ENCODE results near the gene HDDC3.
A peak's percentile ranks its signal among the peaks of the same experiment; 100 is the strongest.
"Not testable (repeated sequence)": the region's sequence is repeated elsewhere in the genome, so short reads cannot be mapped to it uniquely, and the experiment has no call there.

HDDC3 gene

GRCh38 chr15:90934256-90934948 is 2.1 kb upstream of the HDDC3 start:
- DNase-seq (ENCODE audit: low read depth) = peak; percentile 40
- H3K4me3 ChIP-seq (ENCODE audit: low read depth, low read length) = peak overlapping the region; percentile 71

- no peak overlapping the region for H3K4me3 ChIP-seq (ENCODE audit: low read depth, low read length)
- no peak for DNase-seq (ENCODE audit: low read depth)
Measured at GRCh38 chr15:90933301-90933700, 952 bp upstream of the HDDC3 start.

GRCh38 chr15:90932660-90932991 is 277 bp upstream of the HDDC3 start:
- no peak for DNase-seq (ENCODE audit: low read depth)
- peak overlapping the region; percentile 71 for H3K4me3 ChIP-seq (ENCODE audit: low read depth, low read length)

GRCh38 chr15:90931575-90931827 is 848 bp downstream of the HDDC3 start:
- DNase-seq (ENCODE audit: low read depth) = no peak
- H3K4me3 ChIP-seq (ENCODE audit: low read depth, low read length) = peak overlapping the region; percentile 71

- DNase-seq (ENCODE audit: low read depth) = no peak
- H3K4me3 ChIP-seq (ENCODE audit: low read depth, low read length) = no peak overlapping the region
Measured at GRCh38 chr15:90930861-90931574, 1.3 kb downstream of the HDDC3 start.

- no peak for DNase-seq (ENCODE audit: low read depth)
Measured at GRCh38 chr15:90929246-90930019, 2.9 kb downstream of the HDDC3 start.

GRCh38 chr15:90928106-90928505 is 4.2 kb downstream of the HDDC3 start:
- not testable (repeated sequence) for H3K4me3 ChIP-seq (ENCODE audit: low read depth, low read length); DNase-seq (ENCODE audit: low read depth)

More at GRCh38 chr15:90929246-90930019, 2.9 kb downstream of the HDDC3 start:
- H3K4me3 ChIP-seq (ENCODE audit: low read depth, low read length) = peak overlapping the region; percentile 58

- not testable (repeated sequence) for DNase-seq (ENCODE audit: low read depth); H3K4me3 ChIP-seq (ENCODE audit: low read depth, low read length)
Measured at GRCh38 chr15:90926766-90927165, 5.6 kb downstream of the HDDC3 start.

GRCh38 chr15:90924375-90924774 is 8.0 kb downstream of the HDDC3 start:
- no peak for DNase-seq (ENCODE audit: low read depth)
- no peak overlapping the region for H3K4me3 ChIP-seq (ENCODE audit: low read depth, low read length)

- H3K4me3 ChIP-seq (ENCODE audit: low read depth, low read length); DNase-seq (ENCODE audit: low read depth): not testable (repeated sequence)
Measured at GRCh38 chr15:90922712-90923322, 9.5 kb downstream of the HDDC3 start.

- DNase-seq (ENCODE audit: low read depth) = no peak
- no peak overlapping the region for H3K4me3 ChIP-seq (ENCODE audit: low read depth, low read length)
Measured at GRCh38 chr15:90921887-90922286, 10.5 kb downstream of the HDDC3 start.

GRCh38 chr15:90918835-90919234 is 13.5 kb downstream of the HDDC3 start:
- DNase-seq (ENCODE audit: low read depth) = no peak
- H3K4me3 ChIP-seq (ENCODE audit: low read depth, low read length) = no peak overlapping the region

GRCh38 chr15:90918034-90918788 is 14.1 kb downstream of the HDDC3 start:
- DNase-seq (ENCODE audit: low read depth) = no peak
- H3K4me3 ChIP-seq (ENCODE audit: low read depth, low read length) = no peak overlapping the region

- no peak for DNase-seq (ENCODE audit: low read depth)
Measured at GRCh38 chr15:90917569-90917968, 14.8 kb downstream of the HDDC3 start.

GRCh38 chr15:90916461-90916860 is 15.9 kb downstream of the HDDC3 start:
- no peak overlapping the region for H3K4me3 ChIP-seq (ENCODE audit: low read depth, low read length)
- DNase-seq (ENCODE audit: low read depth) = no peak

More at GRCh38 chr15:90917569-90917968, 14.8 kb downstream of the HDDC3 start:
- H3K4me3 ChIP-seq (ENCODE audit: low read depth, low read length) = no peak overlapping the region

- no peak overlapping the region for H3K4me3 ChIP-seq (ENCODE audit: low read depth, low read length)
- DNase-seq (ENCODE audit: low read depth) = no peak
Measured at GRCh38 chr15:90915808-90916440, 16.4 kb downstream of the HDDC3 start.

- no peak for DNase-seq (ENCODE audit: low read depth)
- no peak overlapping the region for H3K4me3 ChIP-seq (ENCODE audit: low read depth, low read length)
Measured at GRCh38 chr15:90915216-90915807, 17.0 kb downstream of the HDDC3 start.

- H3K4me3 ChIP-seq (ENCODE audit: low read depth, low read length) = no peak overlapping the region
- DNase-seq (ENCODE audit: low read depth) = no peak
Measured at GRCh38 chr15:90914305-90915080, 17.9 kb downstream of the HDDC3 start.
